ENCODE results near the gene DAB2IP.

DNA sequence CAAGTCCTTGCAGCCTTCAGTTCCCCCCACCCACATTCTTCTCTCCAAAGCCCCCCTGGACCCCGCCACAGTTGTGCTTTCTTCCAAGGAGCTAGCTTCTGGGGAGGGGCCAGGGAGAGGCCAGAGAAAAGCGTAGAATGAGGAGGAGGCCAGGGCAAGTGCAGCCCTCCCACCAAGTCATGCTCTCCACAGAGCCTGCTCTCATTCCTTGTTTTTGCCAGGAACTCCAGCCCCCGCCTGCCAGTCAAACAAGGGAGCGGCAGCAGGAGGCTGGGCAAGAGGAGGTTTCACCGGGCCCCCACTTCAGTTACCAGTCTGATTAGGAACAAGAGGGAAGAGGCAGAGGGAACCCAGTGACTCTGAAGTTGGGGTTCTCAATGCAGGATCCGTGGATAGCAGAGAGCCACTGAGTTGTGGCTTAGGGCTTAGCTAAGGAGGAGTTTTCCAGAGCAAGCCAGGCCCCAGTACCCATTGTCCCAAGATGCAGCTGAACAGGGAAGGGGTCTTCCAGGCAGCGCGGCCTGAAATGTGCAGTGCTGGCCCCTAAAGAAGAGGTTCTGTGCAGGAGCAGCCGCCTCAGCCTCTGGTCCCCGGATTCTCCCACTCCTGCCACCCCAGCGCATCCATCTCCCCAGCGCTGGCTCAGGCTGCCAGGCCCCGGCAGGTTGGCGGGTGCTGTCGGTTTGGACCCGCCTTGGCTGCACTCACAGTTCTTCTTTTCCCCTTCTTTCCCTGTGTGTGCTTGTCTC is 120.6 kb downstream of the DAB2IP start:
- TF ChIP-seq, protein P1, sequence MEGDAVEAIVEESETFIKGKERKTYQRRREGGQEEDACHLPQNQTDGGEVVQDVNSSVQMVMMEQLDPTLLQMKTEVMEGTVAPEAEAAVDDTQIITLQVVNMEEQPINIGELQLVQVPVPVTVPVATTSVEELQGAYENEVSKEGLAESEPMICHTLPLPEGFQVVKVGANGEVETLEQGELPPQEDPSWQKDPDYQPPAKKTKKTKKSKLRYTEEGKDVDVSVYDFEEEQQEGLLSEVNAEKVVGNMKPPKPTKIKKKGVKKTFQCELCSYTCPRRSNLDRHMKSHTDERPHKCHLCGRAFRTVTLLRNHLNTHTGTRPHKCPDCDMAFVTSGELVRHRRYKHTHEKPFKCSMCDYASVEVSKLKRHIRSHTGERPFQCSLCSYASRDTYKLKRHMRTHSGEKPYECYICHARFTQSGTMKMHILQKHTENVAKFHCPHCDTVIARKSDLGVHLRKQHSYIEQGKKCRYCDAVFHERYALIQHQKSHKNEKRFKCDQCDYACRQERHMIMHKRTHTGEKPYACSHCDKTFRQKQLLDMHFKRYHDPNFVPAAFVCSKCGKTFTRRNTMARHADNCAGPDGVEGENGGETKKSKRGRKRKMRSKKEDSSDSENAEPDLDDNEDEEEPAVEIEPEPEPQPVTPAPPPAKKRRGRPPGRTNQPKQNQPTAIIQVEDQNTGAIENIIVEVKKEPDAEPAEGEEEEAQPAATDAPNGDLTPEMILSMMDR (IDR thresholded peaks at IDR 0.05), result no peak
- TF ChIP-seq POLR2A (IDR thresholded peaks at IDR 0.05) (peak in 1 of 2 donors; percentile 39), EP300 (IDR thresholded peaks at IDR 0.05) (peak in 1 of 2 donors; percentile 65)

All from tibial nerve (tissue), 4 donors.